Measurements from ENCODE around the gene GALNT14. TPM values are rescaled to one million over a fixed set of nuclear protein-coding genes. Genes with fewer than 3 reads are reported as not detected.

The GALNT14 gene
- total and polyA plus RNA-seq, 9 donors: 0.28 to 9.8 (median 1.6) TPM; not detected in 3

DNA sequence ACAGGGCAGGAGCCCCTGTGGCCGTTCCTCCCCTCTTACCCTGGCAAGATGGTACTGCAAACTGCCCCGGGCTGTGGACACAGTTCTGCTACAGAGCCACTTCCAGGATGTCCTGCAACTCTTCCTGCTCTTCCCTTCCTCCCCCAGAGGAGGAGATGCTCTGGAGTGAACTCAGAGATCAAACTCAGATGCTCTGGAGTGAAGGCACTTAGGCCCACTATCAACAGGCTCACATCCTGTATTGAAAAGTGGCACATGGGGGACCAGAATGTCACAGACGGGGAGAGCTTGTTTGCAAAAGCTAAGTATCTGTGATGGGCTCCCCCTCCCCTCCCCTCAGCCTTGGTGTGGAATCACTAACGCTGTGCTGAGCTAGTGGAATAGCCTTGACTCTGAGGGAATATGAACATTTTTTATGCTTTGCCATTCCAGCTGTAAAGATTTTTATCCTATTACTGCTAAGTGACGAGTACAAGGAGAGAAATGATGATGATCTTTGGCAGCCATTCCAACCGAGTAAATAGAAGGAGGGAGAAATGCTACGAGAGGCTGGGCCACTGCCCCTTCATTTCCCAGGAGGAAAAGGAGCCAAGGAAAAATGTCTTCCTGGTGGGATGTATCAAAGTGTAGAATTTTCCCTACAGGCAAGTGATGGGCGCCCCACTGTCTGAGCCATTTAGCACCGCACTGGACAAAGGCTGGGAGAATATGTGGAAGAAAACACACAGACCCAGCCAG, 152.6 kb downstream of the GALNT14 start:
- no peak for DNase-seq
- intact Hi-C loops (cut with DNase I): no loop called here
- TF ChIP-seq POLR2A (IDR thresholded peaks at IDR 0.05) (no peak), CTCF (IDR thresholded peaks at IDR 0.05) (no peak), EP300 (IDR thresholded peaks at IDR 0.05) (no peak)
- WGBS, 3 donors: 32 to 40% (median 37%) methylated on average over 9 of the region's 9 CpGs
- Histone ChIP-seq H3K27me3 (no peaks in the 10 kb centered on the region), H3K4me3 (no peak overlapping the region), H3K9me3 (no peaks in the 10 kb centered on the region), H3K4me1 (ENCODE audit: insufficient read depth) (peaks cover 2% of the 10 kb centered on the region), H3K27ac (no peak overlapping the region), H3K36me3 (no peaks in the 10 kb centered on the region)

DNA sequence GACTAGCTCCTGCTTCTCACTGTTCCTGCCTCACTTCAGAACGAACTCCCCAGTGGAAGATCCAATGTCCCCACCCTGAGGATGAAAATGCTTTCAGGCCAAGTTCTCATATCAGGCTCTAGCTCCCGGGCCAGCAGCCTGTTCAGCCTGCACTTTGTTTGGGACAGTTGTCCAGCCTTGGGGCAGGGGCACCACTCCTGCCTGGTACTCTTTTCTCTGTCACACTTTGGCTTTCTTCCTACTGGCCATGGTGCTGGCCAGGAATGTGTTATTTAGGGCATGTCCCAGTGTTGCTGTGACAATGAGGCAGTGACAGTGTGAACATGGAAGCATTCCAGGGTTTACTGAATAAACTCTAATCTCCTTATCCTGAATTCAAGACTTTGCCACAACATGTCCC, 154.1 kb downstream of the GALNT14 start:
- Histone ChIP-seq H3K9me3 (no peaks in the 10 kb centered on the region), H3K27ac (no peak overlapping the region), H3K36me3 (no peaks in the 10 kb centered on the region), H3K4me3 (no peak overlapping the region), H3K27me3 (no peaks in the 10 kb centered on the region), H3K4me1 (ENCODE audit: insufficient read depth) (peaks cover 6% of the 10 kb centered on the region)
- no peak for DNase-seq
- intact Hi-C loops (cut with DNase I): no loop called here
- 87 to 89% (median 87%) methylated on average over 2 of the region's 2 CpGs for WGBS, 3 donors
- TF ChIP-seq EP300 (IDR thresholded peaks at IDR 0.05) (no peak), CTCF (IDR thresholded peaks at IDR 0.05) (no peak), POLR2A (IDR thresholded peaks at IDR 0.05) (no peak)

DNA sequence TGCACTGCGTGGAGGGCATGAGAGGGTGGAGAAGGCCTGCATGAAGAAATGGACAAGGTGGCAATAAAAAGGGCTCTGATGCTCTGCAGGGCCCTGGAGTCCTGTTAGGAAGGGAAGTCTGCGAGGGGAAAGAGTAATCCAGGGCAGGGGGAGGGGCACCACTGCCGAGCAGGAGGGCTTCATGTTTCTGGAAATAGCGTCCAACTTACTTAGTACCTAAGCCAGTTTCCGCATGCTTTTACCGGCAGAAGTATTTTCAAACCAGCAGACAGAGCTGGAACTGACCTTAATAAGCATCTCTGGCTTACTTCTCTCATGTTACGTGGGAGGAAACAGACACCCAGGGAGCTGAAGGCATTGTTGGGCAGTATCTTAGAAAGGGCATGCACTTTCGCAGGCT, 156.7 kb downstream of the GALNT14 start:
- 19 to 22% (median 20%) methylated on average over 8 of the region's 8 CpGs for WGBS, 3 donors

GRCh38 chr2:30981096-30981495, 157.1 kb downstream of the GALNT14 start:
- 26 to 35% (median 35%) methylated on average over 3 of the region's 3 CpGs for WGBS, 3 donors
- TF ChIP-seq CTCF (IDR thresholded peaks at IDR 0.05) (no peak), EP300 (IDR thresholded peaks at IDR 0.05) (no peak)

More for the DNA sequence above, 156.7 kb downstream of the GALNT14 start:
- no peaks in the 10 kb centered on the region for H3K9me3 ChIP-seq
- H3K27me3 ChIP-seq: no peaks in the 10 kb centered on the region
- DNase-seq: peak in 3 of 5 donors; percentile 20 to 52 (median 24)
- TF ChIP-seq EP300 (IDR thresholded peaks at IDR 0.05) (no peak), CTCF (IDR thresholded peaks at IDR 0.05) (no peak), POLR2A (IDR thresholded peaks at IDR 0.05) (no peak)
- H3K36me3 ChIP-seq: no peaks in the 10 kb centered on the region
- H3K4me1 ChIP-seq (ENCODE audit: insufficient read depth): peaks cover 7% of the 10 kb centered on the region
- intact Hi-C loops (cut with DNase I): no loop called here
- no peak overlapping the region for H3K4me3 ChIP-seq
- H3K27ac ChIP-seq: no peak overlapping the region

More at GRCh38 chr2:30981096-30981495, 157.1 kb downstream of the GALNT14 start:
- no peaks in the 10 kb centered on the region for H3K36me3 ChIP-seq
- intact Hi-C loops (cut with DNase I): no loop called here
- DNase-seq: no peak
- no peak overlapping the region for H3K4me3 ChIP-seq
- H3K9me3 ChIP-seq: no peaks in the 10 kb centered on the region
- H3K27ac ChIP-seq: no peak overlapping the region
- no peaks in the 10 kb centered on the region for H3K27me3 ChIP-seq
- peaks cover 7% of the 10 kb centered on the region for H3K4me1 ChIP-seq (ENCODE audit: insufficient read depth)

Data from ovary (tissue), 9 donors.